ENCODE data around the gene SENP2.
"Not testable (repeated sequence)": the region's sequence is repeated elsewhere in the genome, so short reads cannot be mapped to it uniquely, and the experiment has no call there.

The SENP2 gene

DNA sequence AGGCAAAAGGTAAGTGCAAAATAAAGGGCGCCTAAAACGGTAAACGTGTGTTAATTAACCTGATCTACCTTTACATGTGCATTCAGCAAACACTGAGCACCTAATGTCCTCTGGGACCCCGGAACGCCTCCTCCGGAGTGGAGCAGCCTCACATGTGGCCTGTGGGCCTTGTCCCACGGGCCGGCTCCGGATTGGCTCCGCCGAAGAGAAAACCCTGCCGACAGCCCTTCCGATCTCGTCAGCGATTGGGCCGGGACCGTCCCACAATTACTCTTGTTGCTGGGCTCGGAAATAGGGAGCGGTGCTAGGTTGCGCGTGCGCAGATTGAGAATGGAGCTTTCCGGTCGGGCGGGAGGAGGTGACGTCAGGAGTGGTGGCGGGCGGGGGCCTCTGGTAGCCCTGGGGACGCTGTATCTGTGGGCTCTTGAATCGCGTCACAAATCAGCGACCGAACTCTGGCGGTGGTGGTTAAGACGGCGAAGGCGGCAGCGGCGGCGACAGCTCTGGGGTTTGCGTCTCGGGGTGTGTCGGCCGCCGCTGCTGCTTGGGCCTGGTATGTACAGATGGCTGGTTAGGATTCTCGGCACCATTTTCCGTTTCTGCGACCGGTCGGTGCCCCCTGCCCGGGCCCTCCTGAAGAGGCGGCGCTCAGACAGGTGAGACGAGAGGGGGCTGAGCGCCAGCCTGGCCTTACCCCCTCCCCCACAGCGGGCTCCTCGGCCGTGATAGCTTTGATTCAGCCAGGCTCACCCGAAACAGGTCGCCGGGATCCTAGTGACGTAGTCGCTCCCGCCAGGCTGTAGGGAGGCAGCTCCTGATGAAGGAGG is at the start of gene SENP2:
TSS of gene SENP2 (plus strand) at position 437 of the 827 bp plus-strand sequence. CDS start at position 556, 119 bp downstream.
- Mint-ChIP-seq H3K4me3 (peak within 1 kb of the TSS; percentile 77), H3K4me1 (peaks cover 34% of the 10 kb centered on the region), H3K27me3 (peaks cover 6% of the 10 kb centered on the region), H3K27ac (peak within 1 kb of the TSS; percentile 89), H3K36me3 (peaks cover 4% of the 10 kb centered on the region), H3K9me3 (no peaks in the 10 kb centered on the region)
- CTCF ChIA-PET, result interaction anchor here (0.8 to 2.2 kb wide), 4 partner anchors 10 to 126 kb away, joined by 3 to 11 read pairs (median 4); no protein-coding TSS in a partner anchor
- DNase-seq, result peak; percentile 100

DNA sequence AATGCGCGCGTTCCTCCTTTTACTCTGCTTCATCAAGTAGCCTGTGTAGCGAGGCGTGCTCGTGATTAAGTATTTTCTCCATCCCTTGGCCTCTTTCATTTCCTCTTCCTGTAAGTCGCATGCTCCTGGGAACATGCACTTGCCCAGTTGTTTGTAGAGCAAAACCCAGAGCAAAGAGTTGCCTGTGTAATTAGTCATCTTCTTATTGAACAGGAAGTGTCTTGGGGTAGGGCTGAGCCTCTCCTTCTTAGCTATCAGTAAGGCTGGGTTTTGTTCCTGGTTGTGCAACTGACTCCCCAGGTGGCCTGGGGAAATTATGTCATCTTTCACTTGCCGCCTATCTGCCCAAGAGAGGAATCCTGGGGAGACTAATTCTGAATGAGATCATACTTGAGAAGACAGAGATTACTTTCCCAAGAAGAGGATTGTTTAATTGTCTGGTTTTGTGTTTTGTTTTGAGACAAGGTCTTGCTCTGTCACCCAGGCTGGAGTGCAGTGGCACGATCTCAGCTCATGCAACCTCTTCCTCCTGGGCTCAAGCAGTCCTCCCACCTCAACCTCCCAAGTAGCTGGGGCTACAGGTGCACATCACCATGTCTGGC is 48.6 kb upstream of the SENP2 start:
- Mint-ChIP-seq H3K36me3 (no peaks in the 10 kb centered on the region), H3K9me3 (peaks cover 2% of the 10 kb centered on the region), H3K4me1 (peaks cover 19% of the 10 kb centered on the region), H3K4me3 (no peak overlapping the region), H3K27ac (peak overlapping the region; percentile 82), H3K27me3 (no peaks in the 10 kb centered on the region)
- peak; percentile 49 for DNase-seq
- CTCF ChIA-PET, result interaction anchor here (0.8 kb wide), 1 partner anchor 38 kb away, joined by 3 read pairs; the partner anchor contains the start of gene TMEM41A

- Mint-ChIP-seq H3K27ac (no peak overlapping the region), H3K4me3 (no peak overlapping the region), H3K9me3 (peaks cover 2% of the 10 kb centered on the region), H3K36me3 (no peaks in the 10 kb centered on the region), H3K4me1 (peaks cover 22% of the 10 kb centered on the region), H3K27me3 (no peaks in the 10 kb centered on the region)
- CTCF ChIA-PET, result no interaction called here
- DNase-seq, result no peak
Observed at GRCh38 chr3:185539934-185540333, 46.2 kb upstream of the SENP2 start.

DNA sequence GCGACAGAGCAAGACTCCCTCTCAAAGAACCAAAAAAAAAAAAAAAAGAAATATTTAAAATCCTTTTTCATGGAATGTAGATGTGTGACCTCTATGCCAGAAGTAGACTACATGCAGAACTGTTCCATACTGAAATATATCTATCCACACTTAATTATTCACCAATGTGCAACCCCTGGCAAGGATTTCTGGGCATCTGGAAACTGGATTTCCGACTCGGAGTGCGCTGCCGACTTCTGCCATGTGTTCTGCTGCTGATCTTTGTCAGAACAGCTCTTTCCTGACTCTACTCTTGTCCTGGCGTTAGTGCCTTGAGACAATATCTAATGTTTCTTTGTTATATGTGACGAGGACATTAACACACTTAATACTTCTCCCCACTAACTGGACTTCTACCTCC is 45.4 kb upstream of the SENP2 start:
- CTCF ChIA-PET, result no interaction called here

GRCh38 chr3:185549122-185549521 is 37.0 kb upstream of the SENP2 start:
- CTCF ChIA-PET, result interaction anchor here (1.7 kb wide), 1 partner anchor 10 kb away, joined by 4 read pairs; no protein-coding TSS in a partner anchor
- no peak overlapping the region for H3K27ac Mint-ChIP-seq
- no peak for DNase-seq
- H3K4me1 Mint-ChIP-seq, result peaks cover 9% of the 10 kb centered on the region
- no peak overlapping the region for H3K4me3 Mint-ChIP-seq
- no peaks in the 10 kb centered on the region for H3K9me3 Mint-ChIP-seq
- H3K27me3 Mint-ChIP-seq, result no peaks in the 10 kb centered on the region
- no peaks in the 10 kb centered on the region for H3K36me3 Mint-ChIP-seq

More for the DNA sequence above, 45.4 kb upstream of the SENP2 start:
- H3K36me3 Mint-ChIP-seq, result no peaks in the 10 kb centered on the region
- no peaks in the 10 kb centered on the region for H3K27me3 Mint-ChIP-seq
- no peak overlapping the region for H3K27ac Mint-ChIP-seq
- peaks cover 2% of the 10 kb centered on the region for H3K9me3 Mint-ChIP-seq
- H3K4me1 Mint-ChIP-seq, result peaks cover 22% of the 10 kb centered on the region
- DNase-seq, result no peak
- H3K4me3 Mint-ChIP-seq, result no peak overlapping the region

GRCh38 chr3:185549651-185550111 is 36.4 kb upstream of the SENP2 start:
- no peaks in the 10 kb centered on the region for H3K9me3 Mint-ChIP-seq
- H3K27me3 Mint-ChIP-seq, result no peaks in the 10 kb centered on the region
- CTCF ChIA-PET, result interaction anchor here (1.7 kb wide), 1 partner anchor 9 kb away, joined by 4 read pairs; no protein-coding TSS in a partner anchor
- no peak overlapping the region for H3K4me3 Mint-ChIP-seq
- peaks cover 9% of the 10 kb centered on the region for H3K4me1 Mint-ChIP-seq
- no peak overlapping the region for H3K27ac Mint-ChIP-seq
- no peak for DNase-seq
- no peaks in the 10 kb centered on the region for H3K36me3 Mint-ChIP-seq

GRCh38 chr3:185552358-185552877 is 33.7 kb upstream of the SENP2 start, which contains the start of gene LIPH:
Gene LIPH, minus strand, starts transcription at chr3:185552588. Its CDS starts 117 bp downstream, at chr3:185552471.
- CTCF ChIA-PET, result interaction anchor here (1.2 kb wide), 1 partner anchor 92 kb away, joined by 3 read pairs; no protein-coding TSS in a partner anchor
- H3K9me3 Mint-ChIP-seq, result no peaks in the 10 kb centered on the region
- H3K36me3 Mint-ChIP-seq, result no peaks in the 10 kb centered on the region
- H3K27ac Mint-ChIP-seq, result no peak within 1 kb of the TSS
- H3K4me3 Mint-ChIP-seq, result no peak within 1 kb of the TSS
- no peak for DNase-seq
- no peaks in the 10 kb centered on the region for H3K27me3 Mint-ChIP-seq
- peaks cover 2% of the 10 kb centered on the region for H3K4me1 Mint-ChIP-seq

DNA sequence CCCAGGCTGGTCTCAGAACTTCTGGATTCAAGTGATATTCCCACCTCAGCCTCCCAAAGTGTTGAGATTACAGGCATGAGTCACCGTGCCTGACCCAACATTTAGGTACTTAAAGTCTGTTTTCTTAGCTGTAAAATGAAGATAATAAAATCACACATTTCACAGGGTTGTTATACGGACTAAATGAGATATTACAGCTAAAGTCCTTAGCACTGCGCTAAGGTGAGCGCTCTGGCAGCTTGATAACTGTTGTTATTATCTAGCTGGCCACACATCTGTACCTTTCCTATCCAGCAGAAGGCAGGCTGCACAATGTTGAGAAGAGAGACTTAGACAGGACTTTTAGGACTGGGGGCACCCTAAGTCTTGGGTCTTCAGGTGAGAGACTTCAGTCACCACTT is 31.0 kb upstream of the SENP2 start:
- Mint-ChIP-seq H3K27me3 (peaks cover 6% of the 10 kb centered on the region), H3K4me1 (peaks cover 10% of the 10 kb centered on the region), H3K36me3 (no peaks in the 10 kb centered on the region), H3K9me3 (no peaks in the 10 kb centered on the region), H3K27ac (no peak overlapping the region), H3K4me3 (no peak overlapping the region)
- CTCF ChIA-PET, result no interaction called here
- DNase-seq, result no peak

- no peak for DNase-seq
- no peaks in the 10 kb centered on the region for H3K36me3 Mint-ChIP-seq
- H3K4me1 Mint-ChIP-seq, result peaks cover 10% of the 10 kb centered on the region
- no peak overlapping the region for H3K27ac Mint-ChIP-seq
- no peaks in the 10 kb centered on the region for H3K9me3 Mint-ChIP-seq
- peaks cover 14% of the 10 kb centered on the region for H3K27me3 Mint-ChIP-seq
- CTCF ChIA-PET, result no interaction called here
- no peak overlapping the region for H3K4me3 Mint-ChIP-seq
Observed at GRCh38 chr3:185555860-185556347, 30.2 kb upstream of the SENP2 start.

DNA sequence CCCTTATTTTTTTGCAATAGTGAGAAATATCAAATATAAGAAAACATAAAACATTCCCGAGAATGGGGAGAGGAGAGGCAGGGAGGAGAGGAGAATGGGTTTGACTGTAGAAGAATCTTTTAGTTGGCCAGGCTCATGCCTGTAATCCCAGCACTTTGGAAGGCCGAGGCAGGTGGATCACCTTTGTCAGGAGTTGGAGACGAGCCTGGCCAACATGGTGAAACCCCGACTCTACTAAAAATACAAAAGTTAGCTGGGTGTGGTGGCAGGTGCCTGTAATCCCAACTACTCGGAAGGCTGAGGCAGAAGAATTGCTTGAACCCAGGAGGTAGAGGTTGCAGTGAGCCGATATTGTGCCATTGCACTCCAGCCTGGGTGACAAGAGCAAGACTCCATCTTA is 29.5 kb upstream of the SENP2 start:
- H3K4me3 Mint-ChIP-seq, CTCF ChIA-PET, H3K27ac Mint-ChIP-seq, DNase-seq, H3K9me3 Mint-ChIP-seq, H3K36me3 Mint-ChIP-seq: not testable (repeated sequence)
- peaks cover 16% of the 10 kb centered on the region for H3K4me1 Mint-ChIP-seq
- H3K27me3 Mint-ChIP-seq, result peaks cover 20% of the 10 kb centered on the region

- Mint-ChIP-seq H3K4me1 (peaks cover 18% of the 10 kb centered on the region), H3K27ac (no peak overlapping the region), H3K4me3 (no peak overlapping the region)
Observed at GRCh38 chr3:185558395-185558794, 27.7 kb upstream of the SENP2 start.

GRCh38 chr3:185559706-185560090 is 26.4 kb upstream of the SENP2 start:
- Mint-ChIP-seq H3K27ac (no peak overlapping the region), H3K36me3 (no peaks in the 10 kb centered on the region), H3K4me3 (no peak overlapping the region), H3K9me3 (no peaks in the 10 kb centered on the region), H3K27me3 (peaks cover 20% of the 10 kb centered on the region), H3K4me1 (peaks cover 18% of the 10 kb centered on the region)
- CTCF ChIA-PET, result interaction anchor here (0.6 to 3.2 kb wide), 15 partner anchors 10 to 206 kb away, joined by 3 to 17 read pairs (median 5); partner anchors contain the start of genes SENP2 and TMEM41A
- DNase-seq, result no peak

More at GRCh38 chr3:185558395-185558794, 27.7 kb upstream of the SENP2 start:
- Mint-ChIP-seq H3K9me3 (no peaks in the 10 kb centered on the region), H3K36me3 (no peaks in the 10 kb centered on the region), H3K27me3 (peaks cover 20% of the 10 kb centered on the region)
- CTCF ChIA-PET, result interaction anchor here (0.9 to 3.2 kb wide), 13 partner anchors 9 to 205 kb away, joined by 3 to 17 read pairs (median 8); partner anchors contain the start of gene TMEM41A
- no peak for DNase-seq

- Mint-ChIP-seq H3K27me3 (peaks cover 20% of the 10 kb centered on the region), H3K27ac (no peak overlapping the region), H3K4me1 (peaks cover 18% of the 10 kb centered on the region), H3K4me3 (no peak overlapping the region), H3K36me3 (no peaks in the 10 kb centered on the region), H3K9me3 (no peaks in the 10 kb centered on the region)
- CTCF ChIA-PET, result interaction anchor here (2.8 to 3.2 kb wide), 2 partner anchors 100 to 207 kb away, joined by 11 to 17 read pairs; no protein-coding TSS in a partner anchor
- DNase-seq, result no peak
Observed at GRCh38 chr3:185560676-185561075, 25.4 kb upstream of the SENP2 start.

Measured in activated naive CD4-positive, alpha-beta T cell treated with anti-CD3 and anti-CD28 coated beads, Interleukin-2, amount 10 ng/mL, durations not matched to agents 7 days and 5 days (primary cell).